MM.1S (cell line): Measurements from ENCODE around the gene IMMP2L.

Experiments used
- EZH2 ChIP-seq: fragments of 300-600 bp; sonication (generic); optimal IDR thresholded peaks from 2 replicates; pipeline ENCODE3; 2017; ENCODE audit warnings: low read depth, mild to moderate bottlenecking, antibody characterized with exemption, low read length, mixed read lengths
- TF ChIP-seq, protein P1 (sequence below): fragments of 300-600 bp; sonication (generic); IDR thresholded peaks from 2 replicates; pipeline ENCODE4 v1.5.1; 2016; ENCODE audit warnings: antibody characterized with exemption, low read length, mixed read lengths

DNA sequence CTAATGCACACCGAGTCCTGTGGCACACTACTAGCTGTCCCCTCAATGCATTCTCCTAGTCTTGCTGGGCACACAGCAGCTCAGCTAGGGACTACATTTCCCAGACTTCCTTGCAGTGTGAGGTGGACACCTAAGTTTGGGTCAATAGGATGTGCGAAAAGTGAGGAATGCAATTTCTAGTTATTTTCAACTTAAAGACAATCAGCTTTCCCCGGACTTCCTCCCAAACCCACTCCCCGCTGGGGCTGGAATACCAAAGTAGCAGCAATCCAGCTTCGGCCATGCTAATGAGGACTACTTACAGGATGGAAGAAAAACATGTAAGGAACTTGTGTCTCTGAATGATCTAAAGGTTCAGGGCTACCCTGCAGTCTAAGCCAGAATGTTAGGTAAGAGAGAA is 757.8 kb downstream of the IMMP2L start:
- TF ChIP-seq EZH2: no peak
- TF ChIP-seq, protein P1, sequence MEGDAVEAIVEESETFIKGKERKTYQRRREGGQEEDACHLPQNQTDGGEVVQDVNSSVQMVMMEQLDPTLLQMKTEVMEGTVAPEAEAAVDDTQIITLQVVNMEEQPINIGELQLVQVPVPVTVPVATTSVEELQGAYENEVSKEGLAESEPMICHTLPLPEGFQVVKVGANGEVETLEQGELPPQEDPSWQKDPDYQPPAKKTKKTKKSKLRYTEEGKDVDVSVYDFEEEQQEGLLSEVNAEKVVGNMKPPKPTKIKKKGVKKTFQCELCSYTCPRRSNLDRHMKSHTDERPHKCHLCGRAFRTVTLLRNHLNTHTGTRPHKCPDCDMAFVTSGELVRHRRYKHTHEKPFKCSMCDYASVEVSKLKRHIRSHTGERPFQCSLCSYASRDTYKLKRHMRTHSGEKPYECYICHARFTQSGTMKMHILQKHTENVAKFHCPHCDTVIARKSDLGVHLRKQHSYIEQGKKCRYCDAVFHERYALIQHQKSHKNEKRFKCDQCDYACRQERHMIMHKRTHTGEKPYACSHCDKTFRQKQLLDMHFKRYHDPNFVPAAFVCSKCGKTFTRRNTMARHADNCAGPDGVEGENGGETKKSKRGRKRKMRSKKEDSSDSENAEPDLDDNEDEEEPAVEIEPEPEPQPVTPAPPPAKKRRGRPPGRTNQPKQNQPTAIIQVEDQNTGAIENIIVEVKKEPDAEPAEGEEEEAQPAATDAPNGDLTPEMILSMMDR: no peak
